Pons (tissue), 1 donor: ENCODE results near the gene GABRD.

ENCODE experiments used
- DNase-seq: peaks from one replicate; pipeline ENCODE4 v3.0.0-alpha.2; 2016; ENCODE audit warnings: low spot score

GABRD gene

GRCh38 chr1:2018217-2019171 is 651 bp upstream of the GABRD start:
- no peak for DNase-seq

GRCh38 chr1:2019571-2020309 is 595 bp downstream of the GABRD start:
- DNase-seq = no peak

GRCh38 chr1:2020310-2020655 is 1.1 kb downstream of the GABRD start:
- DNase-seq = no peak

GRCh38 chr1:2021550-2021949 is 2.4 kb downstream of the GABRD start:
- no peak for DNase-seq

GRCh38 chr1:2022063-2022770 is 3.1 kb downstream of the GABRD start:
- DNase-seq = no peak

- no peak for DNase-seq
These were observed 4.0 kb downstream of the GABRD start for GRCh38 chr1:2023187-2023586.

GRCh38 chr1:2024451-2024850 is 5.3 kb downstream of the GABRD start:
- DNase-seq = no peak

- no peak for DNase-seq
These were observed 5.7 kb downstream of the GABRD start for GRCh38 chr1:2024887-2025286.

- DNase-seq = no peak
These were observed 6.4 kb downstream of the GABRD start for GRCh38 chr1:2025491-2025981.

- DNase-seq = no peak
These were observed 8.9 kb downstream of the GABRD start for GRCh38 chr1:2027961-2028583.

GRCh38 chr1:2028870-2029560 is 9.9 kb downstream of the GABRD start:
- DNase-seq = no peak

GRCh38 chr1:2029561-2029960 is 10.4 kb downstream of the GABRD start:
- DNase-seq = no peak

- no peak for DNase-seq
These were observed 11.1 kb downstream of the GABRD start for GRCh38 chr1:2030076-2030871.

- DNase-seq = no peak
These were observed 12.7 kb downstream of the GABRD start for GRCh38 chr1:2031546-2032540.

- DNase-seq = no peak
These were observed 13.6 kb downstream of the GABRD start for GRCh38 chr1:2032737-2033136.

- no peak for DNase-seq
These were observed 14.0 kb downstream of the GABRD start for GRCh38 chr1:2033165-2033564.

GRCh38 chr1:2036287-2036686 is 17.1 kb downstream of the GABRD start:
- DNase-seq = no peak

GRCh38 chr1:2037314-2037979 is 18.3 kb downstream of the GABRD start:
- DNase-seq = no peak

- DNase-seq = no peak
These were observed 19.1 kb downstream of the GABRD start for GRCh38 chr1:2038229-2038628.
